ENCODE data around the gene DUSP28. TPM values are rescaled to one million over a fixed set of nuclear protein-coding genes. Genes with fewer than 3 reads are reported as not detected.
"Not testable (repeated sequence)": the region's sequence is repeated elsewhere in the genome, so short reads cannot be mapped to it uniquely, and the experiment has no call there.

The DUSP28 gene
- total and polyA plus RNA-seq, 4 donors: 4.1 to 11.0 (median 7.9) TPM

- DNase-seq (ENCODE audit: low read depth in 4 of 6, low spot score in 6 of 6): no peak
- Histone ChIP-seq H3K4me3 (ENCODE audit: low read depth, low read length) (peak overlapping the region; percentile 32), H3K27me3 (ENCODE audit: control insufficient read depth, insufficient read depth, low read length) (no peaks in the 10 kb centered on the region), H3K36me3 (ENCODE audit: control insufficient read depth, insufficient read depth, low read length) (peaks cover 21% of the 10 kb centered on the region), H3K4me1 (ENCODE audit: control insufficient read depth, insufficient read depth, low read length) (peaks cover 29% of the 10 kb centered on the region), H3K9me3 (ENCODE audit: control insufficient read depth, insufficient read depth, low read length) (no peaks in the 10 kb centered on the region), H3K27ac (ENCODE audit: low read depth, low read length) (no peak overlapping the region)
- 66% methylated on average over 18 of the region's 18 CpGs for WGBS (ENCODE audit: insufficient coverage)
Observed at GRCh38 chr2:240558236-240558761, 1.9 kb upstream of the DUSP28 start.

- Histone ChIP-seq H3K27ac (ENCODE audit: low read depth, low read length) (no peak overlapping the region), H3K4me1 (ENCODE audit: control insufficient read depth, insufficient read depth, low read length) (peaks cover 29% of the 10 kb centered on the region), H3K27me3 (ENCODE audit: control insufficient read depth, insufficient read depth, low read length) (no peaks in the 10 kb centered on the region), H3K36me3 (ENCODE audit: control insufficient read depth, insufficient read depth, low read length) (peaks cover 19% of the 10 kb centered on the region), H3K4me3 (ENCODE audit: low read depth, low read length) (no peak overlapping the region), H3K9me3 (ENCODE audit: control insufficient read depth, insufficient read depth, low read length) (no peaks in the 10 kb centered on the region)
- no CpG with 5 or more reads among the region's 3 CpGs for WGBS (ENCODE audit: insufficient coverage)
- no peak for DNase-seq (ENCODE audit: low read depth in 4 of 6, low spot score in 6 of 6)
Observed at GRCh38 chr2:240559286-240559685, 871 bp upstream of the DUSP28 start.

DNA sequence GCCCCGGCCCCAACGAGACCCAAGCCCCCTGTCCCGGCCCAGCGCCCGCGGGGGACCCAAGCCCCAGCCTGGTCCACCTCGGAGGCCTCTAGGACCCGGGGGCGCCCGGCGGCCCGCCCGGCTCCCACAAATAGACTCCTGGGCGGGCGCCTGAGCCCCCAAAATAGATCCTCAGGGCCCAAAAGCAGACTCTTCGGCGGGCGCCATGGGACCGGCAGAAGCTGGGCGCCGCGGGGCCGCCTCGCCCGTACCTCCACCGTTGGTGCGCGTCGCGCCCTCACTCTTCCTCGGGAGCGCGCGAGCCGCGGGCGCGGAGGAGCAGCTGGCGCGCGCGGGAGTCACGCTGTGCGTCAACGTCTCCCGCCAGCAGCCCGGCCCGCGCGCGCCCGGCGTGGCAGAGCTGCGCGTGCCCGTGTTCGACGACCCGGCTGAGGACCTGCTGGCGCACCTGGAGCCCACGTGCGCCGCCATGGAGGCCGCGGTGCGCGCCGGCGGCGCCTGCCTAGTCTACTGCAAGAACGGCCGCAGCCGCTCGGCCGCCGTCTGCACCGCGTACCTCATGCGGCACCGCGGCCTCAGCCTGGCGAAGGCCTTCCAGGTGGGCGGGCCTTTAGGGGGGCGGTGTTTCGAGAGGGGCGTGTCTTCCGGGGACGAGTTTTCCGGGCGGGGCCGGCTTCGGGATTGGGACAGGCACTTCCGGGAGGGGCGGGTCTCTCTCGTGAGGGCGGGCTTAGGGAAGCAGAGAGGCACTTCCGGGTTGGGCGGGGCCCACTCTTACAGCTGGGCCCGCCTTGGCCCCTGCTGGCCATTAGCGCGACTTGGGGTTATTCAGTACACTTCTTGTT is 545 bp downstream of the DUSP28 start:
- Histone ChIP-seq H3K27me3 (ENCODE audit: control insufficient read depth, insufficient read depth, low read length) (no peaks in the 10 kb centered on the region), H3K4me3 (ENCODE audit: low read depth, low read length) (peak overlapping the region; percentile 51), H3K4me1 (ENCODE audit: control insufficient read depth, insufficient read depth, low read length) (peaks cover 32% of the 10 kb centered on the region), H3K9me3 (ENCODE audit: control insufficient read depth, insufficient read depth, low read length) (no peaks in the 10 kb centered on the region), H3K27ac (ENCODE audit: low read depth, low read length) (peak overlapping the region; percentile 91), H3K36me3 (ENCODE audit: control insufficient read depth, insufficient read depth, low read length) (peaks cover 16% of the 10 kb centered on the region)
- DNase-seq (ENCODE audit: low read depth in 4 of 6, low spot score in 6 of 6): peak; percentile 90 to 99 (median 96)
- WGBS (ENCODE audit: insufficient coverage): under 1% methylated on average over 101 of the region's 101 CpGs

DNA sequence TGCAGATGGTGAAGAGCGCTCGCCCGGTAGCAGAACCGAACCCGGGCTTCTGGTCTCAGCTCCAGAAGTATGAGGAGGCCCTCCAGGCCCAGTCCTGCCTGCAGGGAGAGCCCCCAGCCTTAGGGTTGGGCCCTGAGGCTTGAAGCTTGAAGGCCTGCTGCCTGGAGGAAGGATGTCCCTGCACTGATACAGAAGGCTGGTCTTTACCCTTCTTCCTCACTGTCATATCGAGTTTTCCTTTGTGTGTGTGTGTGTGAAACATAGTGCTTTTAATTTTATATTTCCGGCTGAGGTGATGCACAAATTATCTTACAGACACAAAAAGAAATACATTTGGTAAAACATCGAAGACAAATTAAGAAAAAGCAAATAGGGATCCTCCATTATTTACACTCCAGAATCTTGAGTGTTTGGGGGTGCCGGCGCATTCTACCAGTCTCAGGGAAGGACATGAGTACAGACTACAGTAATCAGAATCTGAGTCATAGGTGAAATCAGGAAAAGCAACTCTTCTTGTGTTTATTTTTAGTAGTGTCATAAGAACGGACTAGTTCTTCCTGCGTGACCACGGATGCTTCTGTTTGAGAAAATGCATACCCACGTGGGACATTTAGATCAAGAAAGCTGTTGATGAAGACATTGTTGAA is 1.3 kb downstream of the DUSP28 start:
- Histone ChIP-seq H3K4me1 (ENCODE audit: control insufficient read depth, insufficient read depth, low read length) (peaks cover 39% of the 10 kb centered on the region), H3K27me3 (ENCODE audit: control insufficient read depth, insufficient read depth, low read length) (no peaks in the 10 kb centered on the region), H3K4me3 (ENCODE audit: low read depth, low read length) (peak overlapping the region; percentile 51), H3K36me3 (ENCODE audit: control insufficient read depth, insufficient read depth, low read length) (peaks cover 17% of the 10 kb centered on the region), H3K27ac (ENCODE audit: low read depth, low read length) (peak overlapping the region; percentile 91), H3K9me3 (ENCODE audit: control insufficient read depth, insufficient read depth, low read length) (no peaks in the 10 kb centered on the region)
- WGBS (ENCODE audit: insufficient coverage): 31% methylated on average over 8 of the region's 14 CpGs
- DNase-seq (ENCODE audit: low read depth in 4 of 6, low spot score in 6 of 6): no peak

GRCh38 chr2:240563231-240563630 is 3.1 kb downstream of the DUSP28 start:
- not testable (repeated sequence) for H3K27me3 ChIP-seq (ENCODE audit: control insufficient read depth, insufficient read depth, low read length); DNase-seq (ENCODE audit: low read depth in 4 of 6, low spot score in 6 of 6); H3K9me3 ChIP-seq (ENCODE audit: control insufficient read depth, insufficient read depth, low read length); H3K27ac ChIP-seq (ENCODE audit: low read depth, low read length); H3K4me3 ChIP-seq (ENCODE audit: low read depth, low read length)
- H3K36me3 ChIP-seq (ENCODE audit: control insufficient read depth, insufficient read depth, low read length): peaks cover 17% of the 10 kb centered on the region
- peaks cover 38% of the 10 kb centered on the region for H3K4me1 ChIP-seq (ENCODE audit: control insufficient read depth, insufficient read depth, low read length)
- WGBS (ENCODE audit: insufficient coverage): 95% methylated on average over 17 of the region's 17 CpGs

DNA sequence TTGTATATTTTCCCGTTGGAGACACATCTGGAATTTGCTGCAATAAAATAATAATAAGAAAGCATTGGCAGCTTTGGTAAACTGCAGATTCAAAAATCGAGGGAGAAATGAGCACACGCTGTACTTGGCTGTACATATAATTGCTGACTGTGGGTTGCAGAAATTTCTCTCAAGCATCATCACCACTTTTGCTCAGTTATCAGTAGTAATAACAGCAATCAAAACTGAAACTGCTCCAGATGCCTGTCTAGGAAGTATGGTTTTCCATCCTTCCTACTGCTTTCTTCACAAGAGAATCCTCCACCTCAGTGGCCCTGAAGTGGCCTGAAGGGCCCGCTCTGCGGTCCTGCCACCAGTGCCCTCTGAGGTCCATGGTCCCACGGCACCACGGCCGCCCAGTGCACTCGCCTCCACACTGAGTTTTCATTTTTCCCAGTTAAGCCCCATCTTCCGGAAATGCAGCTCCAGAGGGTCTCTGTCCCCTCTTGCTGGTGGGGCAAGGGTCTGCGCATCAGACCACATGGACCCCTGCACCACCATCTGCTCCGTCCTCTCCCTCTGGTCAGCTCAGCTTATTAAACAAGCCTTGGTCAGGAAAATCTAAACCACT is 3.9 kb downstream of the DUSP28 start:
- Histone ChIP-seq H3K4me1 (ENCODE audit: control insufficient read depth, insufficient read depth, low read length) (peaks cover 35% of the 10 kb centered on the region), H3K27me3 (ENCODE audit: control insufficient read depth, insufficient read depth, low read length) (no peaks in the 10 kb centered on the region), H3K4me3 (ENCODE audit: low read depth, low read length) (no peak overlapping the region), H3K36me3 (ENCODE audit: control insufficient read depth, insufficient read depth, low read length) (peaks cover 15% of the 10 kb centered on the region), H3K9me3 (ENCODE audit: control insufficient read depth, insufficient read depth, low read length) (no peaks in the 10 kb centered on the region), H3K27ac (ENCODE audit: low read depth, low read length) (no peak overlapping the region)
- no peak for DNase-seq (ENCODE audit: low read depth in 4 of 6, low spot score in 6 of 6)
- WGBS (ENCODE audit: insufficient coverage): over 99% methylated on average over 9 of the region's 12 CpGs

DNA sequence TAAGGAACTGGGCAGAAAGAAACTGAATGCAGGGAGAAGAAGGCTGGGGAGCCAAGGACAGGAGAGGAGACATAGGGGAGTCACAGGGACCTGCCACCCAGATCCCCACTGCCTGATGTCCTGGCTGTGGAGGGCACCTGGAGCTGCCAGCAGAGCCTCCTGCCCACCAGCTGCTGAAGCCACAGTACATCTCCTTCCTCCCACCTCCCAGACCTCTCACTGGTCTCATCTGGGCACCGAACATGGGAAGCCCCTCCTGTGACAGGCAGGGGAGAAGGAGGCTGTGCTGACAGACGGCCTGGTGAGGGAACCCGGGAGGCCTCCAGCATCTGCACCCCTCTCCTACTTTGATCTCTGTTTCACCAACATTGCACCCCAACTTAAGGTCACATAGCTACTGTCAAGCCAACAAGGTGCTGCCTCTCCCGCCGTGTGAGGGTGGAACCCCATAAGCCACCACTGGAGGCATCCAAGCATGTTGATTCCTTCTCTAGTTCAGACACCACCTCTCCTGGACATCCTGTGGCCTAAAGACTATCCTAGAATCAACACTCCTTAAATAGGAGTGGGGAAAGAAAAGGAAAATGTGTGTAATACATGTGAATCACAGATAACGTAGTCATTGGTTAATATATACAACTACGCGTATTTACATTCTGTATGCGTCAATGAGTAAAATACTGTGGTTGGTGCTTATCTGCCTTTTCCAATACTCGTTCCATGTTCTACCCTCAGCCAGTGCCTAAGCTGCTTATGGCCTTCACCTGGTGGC is 4.6 kb downstream of the DUSP28 start:
- Histone ChIP-seq H3K27ac (ENCODE audit: low read depth, low read length) (no peak overlapping the region), H3K36me3 (ENCODE audit: control insufficient read depth, insufficient read depth, low read length) (peaks cover 19% of the 10 kb centered on the region), H3K4me3 (ENCODE audit: low read depth, low read length) (no peak overlapping the region), H3K9me3 (ENCODE audit: control insufficient read depth, insufficient read depth, low read length) (no peaks in the 10 kb centered on the region), H3K4me1 (ENCODE audit: control insufficient read depth, insufficient read depth, low read length) (peaks cover 41% of the 10 kb centered on the region), H3K27me3 (ENCODE audit: control insufficient read depth, insufficient read depth, low read length) (no peaks in the 10 kb centered on the region)
- no peak for DNase-seq (ENCODE audit: low read depth in 4 of 6, low spot score in 6 of 6)
- WGBS (ENCODE audit: insufficient coverage): 90% methylated on average over 4 of the region's 10 CpGs

DNA sequence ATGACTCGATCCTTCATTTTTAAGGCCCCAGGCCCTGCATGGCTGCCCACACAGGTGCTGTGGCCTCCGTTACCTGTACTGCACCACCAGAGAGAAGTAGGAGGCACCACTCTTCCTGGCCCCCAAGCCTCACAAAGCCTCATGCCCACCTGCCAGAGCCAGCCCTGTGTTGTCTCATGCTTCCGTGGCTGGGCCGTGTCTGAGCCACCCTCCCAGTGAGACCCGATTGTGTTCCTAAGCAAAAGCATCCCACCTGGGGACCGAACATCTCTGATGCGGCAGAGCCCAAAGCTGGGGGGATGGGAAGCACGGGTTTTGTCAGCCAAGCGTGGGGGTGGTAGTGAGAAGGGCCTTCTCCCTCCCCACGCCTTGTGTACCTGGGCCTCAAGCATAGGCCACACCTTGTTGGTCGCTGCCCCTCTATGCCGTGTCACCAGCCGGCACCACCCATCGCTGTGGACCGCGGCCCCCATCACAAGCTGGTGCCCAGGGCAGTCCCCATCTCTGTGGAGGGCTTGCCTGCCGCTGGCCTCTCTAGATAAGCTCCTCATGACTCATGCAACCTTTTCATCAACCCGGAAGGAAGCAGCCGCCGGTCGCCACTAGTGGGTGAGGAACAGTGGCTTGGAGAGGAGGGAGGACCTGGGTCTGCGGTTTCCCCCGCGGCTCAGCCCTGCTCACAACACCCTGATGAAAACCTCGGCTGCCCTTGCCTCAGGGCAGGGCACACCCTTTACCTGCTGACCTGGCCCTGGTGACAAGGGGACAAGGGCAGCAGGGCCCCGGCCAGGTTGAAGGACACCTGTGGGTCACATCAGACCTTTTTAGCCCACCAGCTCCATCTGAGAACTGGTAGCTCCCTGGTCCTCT is 5.4 kb downstream of the DUSP28 start:
- Histone ChIP-seq H3K36me3 (ENCODE audit: control insufficient read depth, insufficient read depth, low read length) (peaks cover 27% of the 10 kb centered on the region), H3K4me3 (ENCODE audit: low read depth, low read length) (no peak overlapping the region), H3K27ac (ENCODE audit: low read depth, low read length) (peak overlapping the region; percentile 57), H3K4me1 (ENCODE audit: control insufficient read depth, insufficient read depth, low read length) (peaks cover 50% of the 10 kb centered on the region), H3K9me3 (ENCODE audit: control insufficient read depth, insufficient read depth, low read length) (no peaks in the 10 kb centered on the region), H3K27me3 (ENCODE audit: control insufficient read depth, insufficient read depth, low read length) (no peaks in the 10 kb centered on the region)
- no peak for DNase-seq (ENCODE audit: low read depth in 4 of 6, low spot score in 6 of 6)
- WGBS (ENCODE audit: insufficient coverage): 81% methylated on average over 23 of the region's 26 CpGs
